Measurements from ENCODE around the gene MRPS18A. TPM values are rescaled to one million over a fixed set of nuclear protein-coding genes. Genes with fewer than 3 reads are reported as not detected.

The MRPS18A gene
- total and polyA plus RNA-seq, 9 of the 15 experiments (the other 6 are each of a cell fraction or from before 2014, with no cell fraction given), result 87.5 to 243 (median 125) TPM

DNA sequence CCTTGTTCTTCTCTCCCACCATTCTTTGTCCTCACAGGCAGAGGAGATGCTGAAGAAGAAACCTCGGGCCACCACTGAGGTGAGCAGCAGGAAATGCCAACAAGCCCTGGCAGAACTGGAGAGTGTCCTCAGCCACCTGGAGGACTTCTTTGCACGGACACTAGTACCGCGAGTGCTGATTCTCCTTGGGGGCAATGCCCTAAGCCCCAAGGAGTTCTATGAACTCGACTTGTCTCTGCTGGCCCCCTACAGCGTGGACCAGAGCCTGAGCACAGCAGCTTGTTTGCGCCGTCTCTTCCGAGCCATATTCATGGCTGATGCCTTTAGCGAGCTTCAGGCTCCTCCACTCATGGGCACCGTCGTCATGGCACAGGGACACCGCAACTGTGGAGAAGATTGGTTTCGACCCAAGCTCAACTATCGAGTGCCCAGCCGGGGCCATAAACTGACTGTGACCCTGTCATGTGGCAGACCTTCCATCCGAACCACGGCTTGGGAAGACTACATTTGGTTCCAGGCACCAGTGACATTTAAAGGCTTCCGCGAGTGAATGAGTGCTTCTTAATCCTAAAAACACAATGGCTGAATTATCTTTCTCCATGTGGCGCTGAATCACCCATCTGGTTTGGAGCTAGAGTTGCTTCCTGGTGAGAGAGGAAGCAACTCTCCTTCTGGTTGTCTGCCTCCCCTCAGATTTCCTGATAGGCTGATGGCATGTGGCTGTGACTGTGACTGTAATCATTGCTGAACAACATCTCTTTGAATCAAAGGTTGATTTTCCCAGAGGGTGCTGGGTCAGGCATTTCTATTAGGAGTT, 47.4 kb downstream of the MRPS18A start (continued):
- TF ChIP-seq ZNF407 (IDR thresholded peaks at IDR 0.05; ENCODE audit: low read depth) (no peak), SP2 (IDR thresholded peaks at IDR 0.05; ENCODE audit: extremely low read depth, low read depth, low read length, poor library complexity, severe bottlenecking) (no peak), TGIF2 (CRISPR knock-in tag; IDR thresholded peaks at IDR 0.05) (no peak), VEZF1 (CRISPR knock-in tag; IDR thresholded peaks at IDR 0.05) (peak; percentile 42; the same call in 1 of the 2 replicates), SOX6 (IDR thresholded peaks at IDR 0.05) (peak; percentile 86), CCAR2 (IDR thresholded peaks at IDR 0.05; ENCODE audit: low read depth, low read length) (no peak), SRSF7 (optimal IDR thresholded peaks at IDR 0.05; ENCODE audit: low read depth, low read length) (no peak), ELK1 (CRISPR knock-in tag; IDR thresholded peaks at IDR 0.05) (no peak), ZNF280A (IDR thresholded peaks at IDR 0.05; ENCODE audit: low read depth, partially characterized antibody) (no peak), FOSL1 (tag; conservative IDR thresholded peaks at IDR 0.05) (peak; percentile 94)
- TF ChIP-seq, protein P1, sequence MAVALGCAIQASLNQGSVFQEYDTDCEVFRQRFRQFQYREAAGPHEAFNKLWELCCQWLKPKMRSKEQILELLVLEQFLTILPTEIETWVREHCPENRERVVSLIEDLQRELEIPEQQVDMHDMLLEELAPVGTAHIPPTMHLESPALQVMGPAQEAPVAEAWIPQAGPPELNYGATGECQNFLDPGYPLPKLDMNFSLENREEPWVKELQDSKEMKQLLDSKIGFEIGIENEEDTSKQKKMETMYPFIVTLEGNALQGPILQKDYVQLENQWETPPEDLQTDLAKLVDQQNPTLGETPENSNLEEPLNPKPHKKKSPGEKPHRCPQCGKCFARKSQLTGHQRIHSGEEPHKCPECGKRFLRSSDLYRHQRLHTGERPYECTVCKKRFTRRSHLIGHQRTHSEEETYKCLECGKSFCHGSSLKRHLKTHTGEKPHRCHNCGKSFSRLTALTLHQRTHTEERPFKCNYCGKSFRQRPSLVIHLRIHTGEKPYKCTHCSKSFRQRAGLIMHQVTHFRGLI (CRISPR knock-in tag; IDR thresholded peaks at IDR 0.05), result no peak
